ENCODE data around the gene RAB34.

The RAB34 gene

DNA sequence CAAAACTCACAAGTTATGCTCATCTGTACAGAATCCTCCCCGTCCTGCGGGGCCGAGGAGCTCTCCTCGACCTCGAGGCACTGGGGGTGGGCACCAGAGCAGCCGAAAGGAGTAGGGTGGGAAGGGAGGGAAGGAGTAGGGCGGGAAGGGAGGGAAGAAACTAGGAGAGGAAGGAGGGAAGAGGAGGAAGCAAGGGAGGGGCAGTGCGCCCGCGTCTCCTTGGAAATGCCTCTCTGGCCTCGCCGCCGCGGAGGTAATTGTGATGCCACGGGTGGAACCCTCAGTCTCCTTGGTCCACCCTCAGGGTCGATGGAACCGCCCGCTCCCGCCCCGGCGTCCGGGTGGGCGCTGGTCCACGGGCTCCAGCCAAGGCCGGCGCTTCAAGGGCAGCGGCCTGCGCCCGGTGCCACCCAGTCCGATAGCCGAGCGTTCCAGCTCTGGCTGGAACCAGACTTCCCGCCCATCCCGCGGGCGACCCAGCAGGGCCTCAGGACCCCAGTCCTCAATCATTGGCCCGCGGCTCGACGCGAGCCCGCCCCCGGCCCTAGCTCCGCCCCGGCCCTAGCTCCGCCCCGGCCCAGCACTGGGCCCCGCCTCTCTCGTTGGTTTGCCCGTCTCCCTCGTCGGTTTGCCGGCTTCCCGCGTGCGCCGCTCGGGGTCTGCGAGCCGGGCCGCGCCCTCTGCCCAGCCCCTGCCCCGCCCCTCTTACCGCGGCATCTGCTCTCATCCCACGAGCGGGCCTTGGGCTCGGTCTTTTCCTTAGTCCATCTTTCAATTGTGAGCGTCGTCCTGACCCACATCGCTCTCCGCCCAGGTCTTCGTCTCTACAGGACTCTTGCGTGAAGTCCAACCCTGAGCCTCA, 6.6 kb downstream of the RAB34 start:
- peak; percentile 96 for DNase-seq

DNA sequence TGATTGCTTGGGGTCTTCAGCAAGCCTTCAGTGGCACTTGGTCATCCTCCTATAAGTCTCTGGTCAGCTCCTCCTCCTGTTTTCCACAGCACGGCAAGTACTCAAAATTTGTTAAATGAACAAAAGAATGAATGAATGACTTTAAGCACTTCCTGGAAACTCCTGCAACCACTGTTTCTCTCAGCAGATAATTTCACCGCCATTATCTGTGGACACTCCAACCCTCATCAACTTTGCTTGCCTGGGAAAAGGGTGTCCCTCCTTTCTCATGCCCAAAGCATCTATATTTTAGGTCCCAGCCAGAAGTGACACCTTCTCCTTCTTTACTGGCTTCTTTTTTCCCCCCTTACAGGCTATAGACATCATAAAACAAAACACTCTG, 10.3 kb downstream of the RAB34 start:
- no peak for DNase-seq

DNA sequence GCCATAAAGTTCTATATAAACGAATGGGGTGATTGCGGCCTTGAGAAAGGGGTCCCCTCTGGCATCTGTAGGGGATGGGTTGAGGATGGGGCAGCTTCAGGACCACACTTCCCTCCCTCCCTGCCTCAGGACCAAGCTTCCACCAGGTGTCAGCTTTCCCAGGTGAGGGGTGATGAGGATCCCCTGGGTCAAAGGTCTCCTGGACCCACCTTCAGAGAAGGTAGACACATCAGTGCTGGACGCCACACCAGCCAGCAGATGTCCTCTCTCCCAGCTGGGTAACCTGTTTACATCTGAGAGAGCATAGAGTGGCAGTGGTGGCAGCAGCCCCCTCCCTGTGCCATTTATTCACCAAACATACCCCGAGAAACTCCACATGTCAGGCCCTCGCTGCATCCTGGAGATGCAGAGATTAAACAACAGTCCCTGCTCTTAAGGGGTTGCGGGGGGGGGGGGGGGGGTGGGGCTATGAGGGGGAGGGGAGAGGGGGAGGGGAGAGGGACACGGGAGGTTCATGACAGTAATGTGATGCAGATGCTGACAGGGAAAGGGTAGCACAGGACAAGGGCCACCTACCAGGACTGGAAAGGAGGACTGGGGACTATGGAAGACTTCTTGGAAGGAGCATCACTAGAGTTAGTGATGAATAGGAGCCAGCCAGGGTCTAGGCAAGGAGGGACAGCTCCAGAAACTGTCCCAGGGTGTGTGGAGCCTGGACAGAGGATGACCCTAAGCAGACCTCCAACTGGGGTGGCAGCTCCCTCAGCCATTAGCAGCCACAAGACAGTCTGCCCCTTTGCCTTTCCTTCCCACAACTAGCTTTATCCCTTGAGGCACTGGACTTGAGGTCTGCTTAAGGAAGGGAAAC, 11.0 kb downstream of the RAB34 start:
- DNase-seq = no peak

DNA sequence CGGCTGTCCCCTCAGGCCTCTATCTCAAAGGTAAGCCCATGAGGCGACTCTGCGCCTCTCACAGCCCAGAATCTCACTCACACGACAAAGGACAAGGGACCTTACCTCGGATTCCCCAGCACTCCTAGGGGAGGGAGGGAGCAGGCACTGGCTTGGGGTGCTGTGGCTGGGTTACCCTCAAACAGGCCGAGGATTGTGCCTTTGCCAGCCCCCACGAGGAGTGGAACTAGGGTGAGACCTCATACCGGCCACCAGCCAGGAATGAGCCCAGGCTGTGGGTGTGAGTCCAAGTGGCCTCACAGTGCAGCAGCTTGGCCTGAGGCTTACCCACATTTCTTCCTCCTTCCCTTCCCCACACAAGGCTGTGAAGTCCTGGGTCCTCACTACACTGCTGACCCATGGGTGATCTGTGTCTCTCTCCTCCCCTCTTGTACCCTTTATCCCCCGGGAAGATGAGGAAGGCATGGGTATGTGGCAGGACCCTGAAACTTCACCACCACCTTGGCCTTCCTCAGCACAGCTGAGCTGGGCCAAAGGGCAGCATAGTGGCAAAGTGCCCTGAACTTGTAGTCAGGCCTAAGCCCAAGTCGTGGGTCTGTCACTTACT, 11.8 kb downstream of the RAB34 start:
- DNase-seq = no peak

DNA sequence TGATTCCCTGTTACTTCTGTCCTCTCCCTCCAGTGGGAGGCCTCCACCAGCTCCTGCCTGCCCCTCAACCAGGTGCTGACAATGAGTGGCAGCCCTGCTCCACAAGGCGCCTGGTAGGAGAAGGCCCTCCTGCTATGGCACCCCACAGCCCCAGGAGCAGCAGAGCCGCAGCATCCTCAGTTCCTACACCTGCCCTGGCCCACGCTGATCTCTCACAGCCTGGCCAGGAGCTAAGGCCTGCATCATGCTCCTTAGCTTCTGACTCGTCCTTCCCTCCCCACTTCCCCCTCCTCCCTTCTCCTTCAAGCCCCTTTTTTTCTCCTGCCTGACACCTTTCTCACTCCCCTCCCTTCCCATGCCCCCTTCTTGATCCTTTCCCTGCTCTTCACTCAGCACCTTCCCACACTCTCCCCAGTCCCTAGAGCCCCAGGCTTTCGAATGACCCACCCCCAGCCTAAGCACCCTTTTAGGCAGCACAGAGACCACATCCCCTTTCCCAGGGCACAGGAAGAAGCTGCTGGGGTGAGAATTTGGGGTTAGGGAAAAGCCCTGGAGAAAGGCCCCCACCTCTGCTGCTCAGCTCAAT, 12.5 kb downstream of the RAB34 start:
- DNase-seq = no peak

DNA sequence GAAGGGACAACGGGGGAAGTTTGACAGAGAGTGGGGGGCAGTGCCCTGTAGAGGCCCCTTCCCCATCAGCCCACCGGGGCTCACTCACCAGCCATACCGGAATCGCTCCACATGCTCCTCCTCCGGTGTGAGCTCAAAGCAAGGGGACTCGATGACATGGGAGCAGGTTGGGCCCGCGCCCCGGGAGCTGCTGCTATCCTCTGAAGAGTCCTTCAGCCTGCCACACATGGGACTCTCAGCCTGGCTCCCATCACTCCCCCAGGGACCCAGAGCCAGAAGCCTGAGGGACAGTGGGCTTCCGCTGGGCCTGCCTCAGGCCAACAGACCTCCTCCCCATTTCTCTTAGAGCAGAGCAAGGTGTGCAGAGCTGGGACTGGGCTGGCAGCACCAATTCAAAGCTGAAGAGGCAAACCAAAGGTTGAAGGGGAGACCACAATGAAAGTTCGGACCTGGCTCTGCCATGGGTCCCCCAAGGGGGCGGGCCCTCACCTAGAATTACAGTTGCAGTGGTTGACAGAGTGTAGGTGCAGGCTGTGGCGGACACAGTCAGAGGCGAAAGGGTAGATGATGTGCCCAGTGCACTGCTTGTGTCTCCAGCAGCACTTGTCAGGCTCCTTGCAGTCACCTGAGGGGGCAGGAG, 13.3 kb downstream of the RAB34 start:
- no peak for DNase-seq

DNA sequence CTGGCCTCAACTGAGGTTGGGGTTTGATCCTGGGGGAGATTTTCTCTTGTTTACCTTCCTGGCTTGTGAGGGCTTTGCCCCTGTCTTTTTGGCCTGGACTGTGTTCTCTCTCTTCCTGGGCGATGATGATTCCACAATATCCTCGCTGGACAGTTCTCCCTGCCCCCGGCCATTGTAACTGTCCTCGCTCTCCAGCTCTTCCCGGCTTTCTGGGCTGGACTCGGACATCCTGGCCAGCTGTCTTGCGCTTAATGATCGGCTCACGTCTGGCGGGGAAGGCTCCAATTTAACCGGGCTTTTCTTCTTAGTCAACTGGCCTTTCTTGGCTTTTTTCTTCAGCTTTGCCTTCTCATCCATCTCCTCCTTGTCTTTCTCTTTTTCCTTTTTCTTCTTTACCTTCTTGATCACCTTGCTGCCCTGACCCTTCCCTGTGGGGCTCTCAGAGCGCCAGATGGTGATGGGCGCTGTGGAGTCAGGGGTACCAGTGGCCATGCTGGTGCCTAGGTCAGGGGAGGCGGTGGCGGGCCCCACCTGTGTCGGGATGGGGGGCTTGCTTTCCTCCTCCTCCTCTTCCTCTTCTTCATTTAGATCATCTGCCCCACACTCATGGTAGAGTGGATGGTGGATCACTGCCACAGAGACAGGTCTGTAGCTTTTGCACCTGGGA, 14.0 kb downstream of the RAB34 start:
- no peak for DNase-seq

DNA sequence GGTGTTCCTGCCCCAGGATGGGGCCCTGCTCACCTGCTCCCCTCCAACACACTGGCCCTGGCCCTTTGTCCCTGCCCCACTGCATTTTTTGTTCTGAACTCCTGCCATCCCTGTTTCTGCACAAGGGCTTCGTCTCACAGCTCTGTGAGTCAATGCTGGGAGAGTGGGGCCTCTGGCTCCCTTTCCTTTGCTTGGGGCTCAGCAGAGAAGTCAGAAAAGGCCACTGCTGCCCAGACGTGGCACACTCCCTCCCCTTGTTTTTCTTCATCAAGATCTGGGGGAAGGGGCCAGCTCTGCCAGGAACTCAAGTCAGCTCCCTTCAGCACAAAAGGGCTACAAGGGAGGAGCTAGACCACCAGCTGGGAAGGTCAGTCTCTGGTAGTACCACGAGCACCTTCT, 14.9 kb downstream of the RAB34 start:
- no peak for DNase-seq

DNA sequence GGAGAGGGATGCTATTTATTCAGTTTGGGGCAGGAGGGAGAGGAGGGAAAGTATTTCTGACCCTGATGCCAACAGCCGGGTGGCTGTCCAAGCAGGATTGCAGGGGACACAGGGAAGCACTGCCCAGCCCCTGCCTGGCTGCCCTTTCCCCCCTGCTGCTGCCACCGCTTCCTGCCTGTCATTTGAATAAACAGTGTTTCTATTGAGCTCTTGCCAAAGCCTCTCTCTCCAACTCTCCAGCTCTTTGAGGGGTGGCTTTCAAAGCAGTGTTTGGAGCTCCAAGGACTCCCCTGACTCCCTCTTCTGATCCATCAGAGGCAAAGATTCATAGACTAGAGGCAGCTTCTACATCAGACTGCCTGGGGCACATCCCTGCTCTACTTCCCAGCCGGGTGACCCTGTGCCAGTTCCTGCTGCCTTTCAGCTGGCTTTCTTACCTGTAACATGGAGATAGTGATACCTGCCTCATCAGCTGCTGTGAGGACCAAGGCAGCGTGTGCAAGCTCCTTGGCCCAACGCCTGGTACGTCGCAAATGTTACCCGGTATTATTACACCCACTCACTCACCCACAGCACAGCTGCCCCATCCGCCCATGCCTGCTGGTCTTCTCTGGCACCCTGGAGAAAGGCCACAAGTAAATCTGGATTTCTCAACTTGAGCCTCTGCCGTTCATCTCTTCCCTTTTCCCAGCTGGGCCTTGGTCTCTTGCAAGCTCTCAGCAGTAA, 15.5 kb downstream of the RAB34 start:
- DNase-seq = no peak

DNA sequence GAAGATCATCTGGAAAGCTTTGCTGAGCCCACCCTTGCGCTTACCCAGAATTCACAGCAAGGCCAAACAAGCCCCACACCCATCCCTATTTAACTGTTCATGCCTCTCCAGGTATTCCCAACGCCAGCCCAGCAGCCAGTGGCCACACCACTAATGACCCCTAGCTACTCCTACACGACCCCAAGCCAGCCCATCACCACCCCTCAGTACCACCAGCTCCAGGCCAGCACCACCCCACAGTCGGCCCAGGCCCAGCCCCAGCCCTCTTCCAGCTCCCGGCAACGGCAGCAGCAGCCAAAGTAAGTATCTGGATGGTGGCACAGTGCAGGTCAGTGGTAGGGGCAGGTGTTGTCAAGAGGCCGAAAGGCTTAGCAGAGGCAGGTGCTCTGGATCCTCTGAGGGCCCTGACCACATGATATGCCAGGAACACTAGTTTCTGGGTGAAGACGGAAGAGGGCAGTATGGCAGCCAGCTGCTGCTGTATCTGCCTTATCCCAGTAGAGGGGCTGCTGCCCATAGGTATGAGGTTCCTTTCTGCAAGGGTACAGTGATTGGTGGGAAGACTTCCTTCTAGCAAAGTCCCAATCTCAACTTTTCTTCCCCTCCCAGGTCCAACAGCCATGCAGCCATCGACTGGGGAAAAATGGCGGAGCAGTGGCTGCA, 16.7 kb downstream of the RAB34 start:
- no peak for DNase-seq

DNA sequence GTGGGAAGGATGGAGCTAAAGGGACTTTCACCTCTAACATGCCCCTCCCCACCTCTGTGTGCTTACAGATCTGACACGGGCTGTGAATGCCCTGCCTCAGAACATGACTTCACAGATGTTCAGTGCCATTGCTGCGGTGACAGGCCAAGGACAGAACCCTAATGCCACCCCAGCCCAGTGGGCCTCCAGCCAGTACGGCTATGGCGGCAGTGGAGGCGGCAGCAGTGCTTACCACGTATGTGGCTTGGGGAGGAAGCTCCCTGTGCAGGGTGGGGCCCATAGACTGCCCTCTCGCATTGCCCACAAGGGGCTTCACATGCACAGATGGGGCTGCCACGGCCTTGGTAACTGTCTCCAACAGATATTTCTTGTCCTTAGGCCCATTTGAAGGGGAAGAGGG, 17.4 kb downstream of the RAB34 start:
- DNase-seq = no peak

DNA sequence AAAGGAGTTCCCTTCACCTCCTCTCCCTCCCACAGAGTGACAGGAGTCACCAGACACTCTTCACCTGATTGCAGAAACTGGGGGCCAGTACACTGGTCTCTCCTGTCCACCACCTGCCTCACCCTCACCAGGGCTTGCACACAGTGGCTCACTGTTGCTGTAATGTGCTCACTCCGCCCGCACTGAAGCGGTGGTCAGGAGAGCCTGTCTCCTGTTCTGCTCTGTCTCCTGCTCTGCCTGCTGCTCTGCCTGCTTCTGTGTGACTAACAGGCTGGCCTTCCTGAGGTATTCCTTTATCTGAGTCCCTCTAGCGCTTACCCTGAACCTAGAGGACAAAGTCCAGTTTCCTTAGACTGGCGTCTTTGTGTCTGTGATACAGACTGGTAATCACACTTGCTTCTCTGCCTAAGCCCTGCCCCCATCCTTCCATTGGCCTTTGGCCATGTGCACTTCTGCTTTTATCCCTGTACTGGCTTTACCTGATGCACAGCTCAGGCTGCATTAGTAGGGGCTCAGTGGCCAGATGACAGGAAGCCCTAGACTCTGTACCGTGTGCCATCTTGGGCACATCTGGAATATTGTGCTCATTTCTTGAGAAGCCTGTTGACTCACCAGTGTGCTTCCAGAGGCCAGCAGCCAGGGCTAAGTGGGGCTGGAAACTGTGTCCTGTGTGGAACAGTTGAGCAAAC, 19.3 kb downstream of the RAB34 start:
- DNase-seq = no peak

DNA sequence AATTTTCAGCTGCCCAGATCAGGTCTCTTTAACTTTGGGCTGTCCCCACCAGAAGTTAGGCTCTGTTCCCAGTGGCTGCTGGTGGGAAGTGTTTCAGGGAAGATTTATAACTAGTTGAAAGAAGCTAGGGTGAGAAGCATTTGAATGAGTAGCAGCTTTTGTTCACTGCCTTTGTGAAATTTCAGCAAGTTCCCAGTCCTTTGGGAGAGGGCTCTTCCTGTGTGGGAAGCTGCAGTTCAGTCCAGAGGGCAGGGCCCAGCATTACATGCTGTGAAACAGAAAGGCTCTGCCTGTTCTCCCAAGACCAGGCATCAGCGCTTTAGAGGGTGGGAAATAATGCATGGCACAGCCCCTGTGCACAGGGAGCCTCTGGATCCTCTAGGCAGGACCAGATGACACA, 23.8 kb downstream of the RAB34 start:
- DNase-seq = no peak

DNA sequence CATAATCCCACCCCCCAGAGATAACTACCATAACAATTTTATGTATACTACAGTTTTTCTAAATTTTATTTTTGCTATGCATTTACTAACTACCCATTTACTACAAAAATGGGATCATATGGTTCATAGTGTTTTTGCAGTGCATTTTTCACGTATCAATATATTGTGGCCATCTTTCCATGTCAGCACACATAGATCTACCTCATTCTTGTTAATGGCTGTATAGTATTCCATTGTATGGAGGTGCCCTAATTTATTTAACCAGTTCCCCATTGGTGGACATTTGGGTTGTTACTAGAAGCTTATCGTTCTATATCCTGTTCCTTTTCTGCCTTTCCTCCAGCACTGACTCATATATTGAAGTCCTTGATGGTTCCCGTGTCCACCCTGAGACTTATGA, 28.7 kb downstream of the RAB34 start:
- no peak for DNase-seq

DNA sequence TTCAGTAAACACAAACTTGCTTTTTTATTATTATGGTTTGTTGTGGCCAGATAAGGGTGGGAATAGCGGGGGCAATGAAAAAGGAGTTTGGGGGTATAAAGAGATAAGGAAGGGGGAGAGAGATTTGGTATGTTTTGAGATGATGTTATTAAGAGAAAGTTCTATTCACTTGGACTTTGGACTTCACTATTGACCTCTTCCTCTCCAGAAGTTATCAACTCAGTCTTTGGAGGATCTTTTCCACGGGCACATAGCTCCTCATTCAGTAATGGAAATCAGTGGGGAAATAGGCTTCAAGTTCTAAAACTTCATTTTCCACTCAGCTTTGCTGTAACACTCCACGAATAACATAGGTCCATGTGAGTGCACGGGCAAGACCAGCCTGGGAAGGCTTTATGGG, 29.2 kb downstream of the RAB34 start:
- no peak for DNase-seq

DNA sequence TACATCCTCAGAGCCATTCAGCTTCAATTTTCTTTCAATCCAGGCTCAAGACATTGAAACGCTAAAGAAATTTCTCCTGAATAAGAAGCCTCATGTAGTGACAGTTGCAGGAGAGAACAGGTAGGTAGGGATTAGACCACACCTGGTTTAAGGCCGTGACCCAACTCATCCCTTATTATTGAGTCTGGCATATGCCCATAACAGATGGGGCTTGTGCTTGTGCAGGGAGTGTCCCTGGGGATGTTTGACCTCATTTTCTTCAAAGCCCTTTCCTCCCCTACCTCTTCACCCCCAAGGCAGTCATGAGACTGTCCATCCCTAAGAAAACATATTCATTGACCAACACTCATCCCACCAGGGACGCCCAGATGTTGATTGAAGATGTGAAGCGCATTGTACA, 31.4 kb downstream of the RAB34 start:
- no peak for DNase-seq

DNA sequence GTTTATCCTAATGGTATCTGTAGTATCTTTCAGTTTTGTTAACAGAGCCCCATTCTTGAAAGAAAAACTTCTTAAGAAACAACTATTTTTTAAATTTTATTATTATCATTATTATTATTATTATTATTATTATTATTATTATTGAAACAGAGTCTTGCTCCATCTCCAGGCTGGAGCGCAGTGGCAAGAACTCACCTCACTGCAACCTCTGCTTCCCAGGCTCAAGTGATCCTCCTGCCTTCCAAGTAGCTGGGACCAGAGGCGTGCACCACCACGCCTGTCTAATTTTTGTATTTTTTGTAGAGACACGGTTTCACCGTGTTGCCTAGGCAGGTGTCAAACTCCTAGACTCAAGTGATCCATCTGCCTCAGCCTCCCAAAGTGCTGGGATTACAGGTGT, 32.3 kb downstream of the RAB34 start:
- no peak for DNase-seq

DNA sequence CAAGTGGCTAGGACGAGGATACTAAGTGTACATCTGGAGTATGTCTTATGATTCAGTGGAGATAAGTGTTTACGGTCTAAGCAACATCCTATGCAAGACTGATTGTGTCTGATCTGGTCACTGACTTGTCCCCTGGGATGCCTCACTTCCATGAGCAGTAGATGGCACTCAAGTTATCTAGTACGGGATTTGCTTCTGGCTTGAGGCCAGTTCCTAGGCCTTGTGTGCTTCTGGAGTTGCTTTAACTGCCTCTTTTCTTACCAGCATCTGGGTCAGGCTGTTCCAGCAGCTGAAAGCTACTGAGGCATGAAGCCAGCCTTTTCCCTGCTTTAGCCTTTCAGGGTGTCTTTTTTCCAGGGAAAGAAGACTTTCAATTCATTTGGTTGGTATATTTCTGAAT, 32.7 kb downstream of the RAB34 start:
- DNase-seq = no peak

DNA sequence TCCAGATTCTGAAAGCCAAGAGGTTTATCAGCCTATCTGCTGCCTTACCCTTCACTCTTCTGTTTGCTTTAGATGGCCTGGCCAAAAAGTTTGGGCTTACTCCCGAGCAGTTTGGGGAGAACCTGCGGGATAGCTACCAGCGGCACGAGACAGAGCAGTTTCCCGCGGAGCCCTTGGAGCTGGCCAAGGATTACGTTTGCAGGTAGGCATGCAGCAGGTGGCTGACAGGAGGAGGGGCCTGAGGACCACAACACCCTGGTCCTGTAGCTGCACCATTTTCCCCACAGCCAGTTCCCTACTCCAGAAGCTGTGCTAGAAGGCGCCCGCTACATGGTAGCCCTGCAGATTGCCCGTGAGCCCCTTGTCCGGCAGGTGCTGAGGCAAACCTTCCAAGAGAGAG, 35.0 kb downstream of the RAB34 start:
- no peak for DNase-seq

DNA sequence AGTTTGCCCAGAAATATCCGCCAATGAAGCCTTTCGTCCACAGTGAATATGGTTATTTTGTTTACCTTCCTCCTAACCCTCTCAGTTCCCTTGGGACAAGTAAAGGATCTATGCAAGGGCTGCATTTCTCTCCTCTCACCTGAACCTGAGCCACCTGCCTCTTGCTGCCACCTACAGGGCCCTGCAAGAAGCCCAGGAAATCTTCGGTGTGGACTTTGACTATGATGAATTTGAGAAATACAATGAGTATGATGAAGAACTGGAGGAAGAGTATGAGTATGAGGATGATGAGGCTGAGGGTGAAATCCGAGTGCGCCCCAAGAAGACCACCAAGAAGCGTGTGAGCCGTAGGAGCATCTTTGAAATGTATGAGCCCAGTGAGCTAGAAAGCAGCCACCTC, 41.7 kb downstream of the RAB34 start:
- DNase-seq = no peak
